Vagina (tissue), 2 donors: Measurements from ENCODE around the gene HOXB6.

Source experiments
- POLR2A ChIP-seq, 2 donors: fragments of 450-650 bp; IDR thresholded peaks; one replicate each; pipeline ENCODE4 v1.6.1; 2017; ENCODE audit warnings: antibody characterized with exemption in 2 of 2, mild to moderate bottlenecking in 2 of 2, moderate library complexity in 2 of 2
- POLR2AphosphoS5 ChIP-seq, 2 donors: sonication (generic); formaldehyde crosslinking; IDR thresholded peaks; one replicate each; pipeline ENCODE4 v1.9.0; 2017; ENCODE audit warnings: antibody characterized with exemption in 2 of 2, mild to moderate bottlenecking in 2 of 2, low read depth in 1 of 2; ENCODE audit not compliant: insufficient read depth in 1 of 2
- TF ChIP-seq, protein P1 (sequence below), 3 experiments: fragments of 450-650 bp in 2 of 3; fragments of 200-600 bp in 1 of 3; sonication (generic) in 1 of 3; IDR thresholded peaks; one replicate each; pipeline ENCODE4 v1.5.1; 2017 to 2019; ENCODE audit warnings: antibody characterized with exemption in 3 of 3, mild to moderate bottlenecking in 2 of 3, moderate library complexity in 2 of 3

DNA sequence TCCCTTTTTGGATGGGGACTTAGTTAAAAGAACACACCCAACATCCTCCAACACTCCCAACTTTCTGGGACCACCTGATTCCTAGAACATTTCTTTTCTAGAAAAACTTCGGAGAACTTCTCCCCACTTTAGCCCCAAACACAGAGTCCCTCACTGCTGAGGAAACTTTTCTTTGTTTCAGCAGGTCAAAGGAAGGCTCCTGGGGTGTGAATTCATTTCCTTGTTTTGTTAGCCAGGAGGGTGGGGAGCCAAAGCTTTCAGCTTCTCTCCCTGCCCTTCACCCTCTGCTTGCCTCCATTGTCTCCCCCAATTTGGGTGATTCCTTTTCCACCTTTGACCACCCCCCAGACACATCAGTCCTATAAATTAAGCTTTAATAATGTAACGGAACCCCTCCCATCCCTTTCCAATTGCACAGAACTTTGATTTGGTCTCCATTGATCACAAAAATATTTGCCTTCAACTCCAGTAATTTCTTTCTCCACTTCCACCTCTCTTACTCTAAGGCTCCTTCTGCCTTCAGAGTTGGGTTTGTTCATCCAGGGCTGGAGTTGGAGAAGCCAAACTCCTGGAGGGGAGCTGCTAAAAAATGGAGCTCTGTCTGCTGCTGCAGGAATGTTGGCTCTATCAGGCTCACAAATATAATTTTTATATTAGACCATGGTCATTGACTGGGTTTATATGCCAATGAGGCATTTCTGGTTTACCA lies 37.0 kb downstream of the HOXB6 start:
- TF ChIP-seq, protein P1, sequence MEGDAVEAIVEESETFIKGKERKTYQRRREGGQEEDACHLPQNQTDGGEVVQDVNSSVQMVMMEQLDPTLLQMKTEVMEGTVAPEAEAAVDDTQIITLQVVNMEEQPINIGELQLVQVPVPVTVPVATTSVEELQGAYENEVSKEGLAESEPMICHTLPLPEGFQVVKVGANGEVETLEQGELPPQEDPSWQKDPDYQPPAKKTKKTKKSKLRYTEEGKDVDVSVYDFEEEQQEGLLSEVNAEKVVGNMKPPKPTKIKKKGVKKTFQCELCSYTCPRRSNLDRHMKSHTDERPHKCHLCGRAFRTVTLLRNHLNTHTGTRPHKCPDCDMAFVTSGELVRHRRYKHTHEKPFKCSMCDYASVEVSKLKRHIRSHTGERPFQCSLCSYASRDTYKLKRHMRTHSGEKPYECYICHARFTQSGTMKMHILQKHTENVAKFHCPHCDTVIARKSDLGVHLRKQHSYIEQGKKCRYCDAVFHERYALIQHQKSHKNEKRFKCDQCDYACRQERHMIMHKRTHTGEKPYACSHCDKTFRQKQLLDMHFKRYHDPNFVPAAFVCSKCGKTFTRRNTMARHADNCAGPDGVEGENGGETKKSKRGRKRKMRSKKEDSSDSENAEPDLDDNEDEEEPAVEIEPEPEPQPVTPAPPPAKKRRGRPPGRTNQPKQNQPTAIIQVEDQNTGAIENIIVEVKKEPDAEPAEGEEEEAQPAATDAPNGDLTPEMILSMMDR (IDR thresholded peaks at IDR 0.05), result no peak
- TF ChIP-seq POLR2A (IDR thresholded peaks at IDR 0.05) (no peak), POLR2AphosphoS5 (IDR thresholded peaks at IDR 0.05; ENCODE audit: insufficient read depth in 1 of 2, low read depth in 1 of 2) (no peak)
